Measurements from ENCODE around the gene RDH5.

RDH5 gene

GRCh38 chr12:55694188-55694515, 26.0 kb upstream of the RDH5 start:
- no peak for DNase-seq
- in situ Hi-C loops (cut with MboI; ENCODE audit: low pct_unique_long_range_greater_than_20kb, low sequenced_read_pairs): no loop called here

- in situ Hi-C loops (cut with MboI; ENCODE audit: low pct_unique_long_range_greater_than_20kb, low sequenced_read_pairs): no loop called here
- DNase-seq: no peak
Observed at GRCh38 chr12:55694651-55695050, 25.5 kb upstream of the RDH5 start.

DNA sequence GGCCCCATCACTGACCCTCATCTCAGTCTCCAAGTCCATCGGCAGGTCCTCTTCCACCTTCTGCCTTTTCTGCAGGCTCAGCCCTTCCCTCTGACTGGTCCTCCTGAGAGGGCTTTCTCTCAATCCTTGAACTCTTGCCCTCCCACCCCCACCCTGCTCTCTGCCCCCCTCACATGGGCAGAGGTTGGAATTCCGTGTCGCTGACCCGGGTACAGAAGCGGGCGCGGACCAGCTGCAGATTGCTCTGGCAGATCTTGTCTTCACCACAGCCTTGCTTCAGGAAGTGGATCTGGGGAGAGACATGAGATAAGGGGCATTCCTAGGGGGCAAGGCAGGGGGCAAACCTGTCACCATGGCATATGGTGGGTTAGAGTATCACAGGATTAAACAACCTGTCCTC, 24.8 kb upstream of the RDH5 start:
- in situ Hi-C loops (cut with MboI; ENCODE audit: low pct_unique_long_range_greater_than_20kb, low sequenced_read_pairs): no loop called here
- DNase-seq: no peak

DNA sequence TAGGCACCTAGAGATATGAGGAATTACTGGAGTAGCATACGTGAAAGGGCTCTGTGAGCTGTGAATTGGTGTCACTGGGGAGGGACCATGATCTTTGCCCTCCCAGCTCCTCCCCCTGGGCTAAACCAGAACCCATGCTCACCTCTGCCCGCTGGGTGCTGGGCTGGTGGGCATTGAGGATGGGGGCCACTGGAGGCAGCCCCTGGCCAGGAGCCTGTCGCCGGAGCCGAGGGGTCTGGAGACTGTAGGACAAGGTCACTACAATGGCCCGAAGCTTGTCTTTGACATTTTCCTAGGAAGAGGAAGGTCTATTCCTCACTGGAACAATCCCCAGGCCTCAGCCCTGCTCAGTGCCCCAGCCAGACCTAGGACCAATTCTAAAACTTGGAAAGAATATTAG, 24.1 kb upstream of the RDH5 start:
- in situ Hi-C loops (cut with MboI; ENCODE audit: low pct_unique_long_range_greater_than_20kb, low sequenced_read_pairs): no loop called here
- DNase-seq: no peak

GRCh38 chr12:55696796-55697462, 23.3 kb upstream of the RDH5 start:
- in situ Hi-C loops (cut with MboI; ENCODE audit: low pct_unique_long_range_greater_than_20kb, low sequenced_read_pairs): no loop called here

GRCh38 chr12:55697686-55698085, 22.5 kb upstream of the RDH5 start:
- in situ Hi-C loops (cut with MboI; ENCODE audit: low pct_unique_long_range_greater_than_20kb, low sequenced_read_pairs): no loop called here
- no peak for DNase-seq

More at GRCh38 chr12:55696796-55697462, 23.3 kb upstream of the RDH5 start:
- DNase-seq: no peak

- in situ Hi-C loops (cut with MboI; ENCODE audit: low pct_unique_long_range_greater_than_20kb, low sequenced_read_pairs): no loop called here
- no peak for DNase-seq
Observed at GRCh38 chr12:55698241-55698955, 21.8 kb upstream of the RDH5 start.

GRCh38 chr12:55698965-55699364, 21.2 kb upstream of the RDH5 start:
- DNase-seq: no peak
- in situ Hi-C loops (cut with MboI; ENCODE audit: low pct_unique_long_range_greater_than_20kb, low sequenced_read_pairs): no loop called here

DNA sequence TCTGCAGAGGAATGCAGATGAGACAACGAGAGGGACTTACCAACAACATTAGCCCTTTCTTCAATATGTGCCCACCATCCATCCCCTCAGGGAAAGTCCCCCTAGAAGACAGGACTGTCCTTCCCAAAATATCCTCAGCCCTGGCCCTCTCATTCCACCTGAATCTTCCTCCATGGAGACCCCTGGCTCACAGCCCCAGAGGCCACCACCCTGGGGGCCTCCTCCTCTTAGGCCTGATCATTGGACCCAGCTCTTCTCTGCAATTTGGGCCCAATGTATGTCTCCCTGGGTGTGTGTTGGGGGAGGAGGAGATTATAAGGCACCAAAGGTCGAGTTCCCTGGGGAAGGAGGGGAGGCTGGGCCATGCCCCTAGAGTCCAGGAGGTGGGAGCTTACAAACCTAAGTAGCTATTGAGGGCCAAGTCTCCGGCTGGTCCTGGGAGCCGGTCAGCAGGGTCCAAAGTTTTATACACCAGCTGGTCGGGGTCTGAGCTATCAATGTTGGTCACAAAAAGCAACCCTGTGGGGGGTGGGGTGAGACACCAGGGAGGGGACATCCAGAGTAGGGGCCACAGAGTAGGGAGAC, 20.6 kb upstream of the RDH5 start:
- in situ Hi-C loops (cut with MboI; ENCODE audit: low pct_unique_long_range_greater_than_20kb, low sequenced_read_pairs): no loop called here
- no peak for DNase-seq

DNA sequence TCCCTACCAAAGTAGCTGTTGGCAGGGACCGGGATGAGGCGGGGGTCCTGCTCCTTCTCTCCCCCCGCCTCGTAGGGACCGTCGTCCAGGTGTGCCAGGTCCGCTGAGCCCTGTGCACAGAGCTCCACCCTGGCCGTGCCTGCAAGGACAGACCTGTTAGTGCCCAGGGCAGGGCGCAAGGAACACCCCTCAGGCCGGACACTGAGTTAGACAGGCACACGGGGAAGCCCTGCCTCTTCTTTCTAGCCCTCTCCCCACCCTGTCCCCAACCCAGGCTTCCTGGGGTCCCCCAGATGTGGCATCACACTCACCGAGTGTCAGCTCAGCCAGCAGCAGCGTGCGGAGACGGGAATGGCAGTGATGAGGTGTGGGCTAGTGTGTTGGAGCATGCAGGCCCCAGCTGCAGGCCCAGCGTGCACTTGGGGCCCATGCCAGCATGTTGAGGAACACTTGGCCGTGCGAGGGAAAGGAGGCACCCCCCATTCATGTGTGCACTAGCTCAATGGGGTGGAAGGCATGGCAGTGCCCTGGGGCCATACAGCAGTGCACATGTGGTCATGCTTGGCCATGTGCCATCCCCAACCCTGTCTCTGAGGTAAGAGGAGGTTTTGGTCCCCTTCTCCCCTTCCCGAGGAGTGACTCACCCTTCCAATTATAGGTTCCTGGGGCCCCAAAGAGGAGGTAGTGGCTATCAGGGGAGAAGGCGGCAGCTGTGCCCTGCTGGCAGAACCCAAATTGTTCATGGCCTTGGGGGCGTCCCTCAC, 19.8 kb upstream of the RDH5 start:
- in situ Hi-C loops (cut with MboI; ENCODE audit: low pct_unique_long_range_greater_than_20kb, low sequenced_read_pairs): no loop called here
- DNase-seq: no peak

DNA sequence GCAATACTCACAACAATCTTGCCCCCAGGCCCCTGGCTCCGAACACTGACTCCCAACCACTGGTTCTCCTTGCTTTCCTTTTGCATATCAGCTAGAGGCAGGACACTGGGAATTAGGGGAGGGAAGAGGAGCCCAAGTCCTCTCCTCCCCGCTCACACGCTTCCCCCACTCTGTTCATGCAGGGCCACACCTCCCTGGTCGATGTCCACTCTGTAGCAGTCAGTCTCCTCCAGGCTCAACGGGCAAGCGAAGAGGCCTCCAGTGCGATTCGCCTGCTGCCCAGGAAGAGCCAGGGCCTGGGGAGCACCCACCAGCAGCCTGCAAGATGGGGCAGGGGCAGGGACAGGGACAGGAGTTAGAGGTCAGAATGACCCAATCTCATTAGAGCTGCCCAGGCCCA, 17.3 kb upstream of the RDH5 start:
- in situ Hi-C loops (cut with MboI; ENCODE audit: low pct_unique_long_range_greater_than_20kb, low sequenced_read_pairs): no loop called here
- no peak for DNase-seq

- DNase-seq: no peak
- in situ Hi-C loops (cut with MboI; ENCODE audit: low pct_unique_long_range_greater_than_20kb, low sequenced_read_pairs): no loop called here
Observed at GRCh38 chr12:55703288-55703687, 16.9 kb upstream of the RDH5 start.

DNA sequence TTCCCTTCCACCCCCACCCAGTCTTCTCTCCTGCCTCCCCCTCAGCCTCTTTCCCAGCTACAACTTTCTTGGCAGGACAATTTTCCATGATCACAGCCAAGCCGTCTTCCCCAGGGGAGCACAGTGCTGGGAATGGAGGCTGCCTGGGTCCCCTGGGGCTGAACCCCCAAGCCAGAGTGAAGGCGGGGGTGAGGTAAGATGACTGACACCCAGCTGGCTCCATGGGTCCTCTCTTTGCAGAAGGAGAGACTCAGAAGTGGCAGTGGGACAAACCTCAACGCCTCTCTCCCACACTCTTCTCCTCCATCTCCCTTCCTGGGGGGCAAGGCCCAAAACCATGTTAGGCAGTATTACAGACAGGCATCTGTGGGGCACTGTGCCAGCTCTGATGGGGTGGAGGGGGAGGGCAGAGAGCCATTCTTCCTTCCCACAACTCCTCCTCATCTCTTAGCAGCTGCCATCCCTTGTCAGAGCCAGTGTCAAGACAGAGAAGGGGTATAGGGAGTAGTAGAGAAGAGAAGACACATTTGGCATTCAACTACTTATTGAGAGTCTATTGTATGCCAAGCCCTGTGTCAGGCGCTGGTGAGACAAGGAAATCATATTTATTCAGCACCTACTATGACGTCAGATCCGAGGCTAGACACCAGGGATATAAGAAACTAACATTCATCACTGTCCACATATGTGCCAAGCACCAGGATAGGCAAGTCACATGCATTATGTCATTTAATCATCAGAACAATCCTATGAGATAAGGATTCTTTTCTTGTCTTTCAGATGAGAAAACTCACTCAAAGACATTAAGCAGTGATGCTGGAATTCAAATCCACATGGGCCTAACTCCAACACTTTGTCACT, 16.1 kb upstream of the RDH5 start:
- DNase-seq: no peak

GRCh38 chr12:55704824-55705718, 15.1 kb upstream of the RDH5 start:
- in situ Hi-C loops (cut with MboI; ENCODE audit: low pct_unique_long_range_greater_than_20kb, low sequenced_read_pairs): no loop called here
- DNase-seq: no peak

More for the DNA sequence above, 16.1 kb upstream of the RDH5 start:
- in situ Hi-C loops (cut with MboI; ENCODE audit: low pct_unique_long_range_greater_than_20kb, low sequenced_read_pairs): no loop called here

DNA sequence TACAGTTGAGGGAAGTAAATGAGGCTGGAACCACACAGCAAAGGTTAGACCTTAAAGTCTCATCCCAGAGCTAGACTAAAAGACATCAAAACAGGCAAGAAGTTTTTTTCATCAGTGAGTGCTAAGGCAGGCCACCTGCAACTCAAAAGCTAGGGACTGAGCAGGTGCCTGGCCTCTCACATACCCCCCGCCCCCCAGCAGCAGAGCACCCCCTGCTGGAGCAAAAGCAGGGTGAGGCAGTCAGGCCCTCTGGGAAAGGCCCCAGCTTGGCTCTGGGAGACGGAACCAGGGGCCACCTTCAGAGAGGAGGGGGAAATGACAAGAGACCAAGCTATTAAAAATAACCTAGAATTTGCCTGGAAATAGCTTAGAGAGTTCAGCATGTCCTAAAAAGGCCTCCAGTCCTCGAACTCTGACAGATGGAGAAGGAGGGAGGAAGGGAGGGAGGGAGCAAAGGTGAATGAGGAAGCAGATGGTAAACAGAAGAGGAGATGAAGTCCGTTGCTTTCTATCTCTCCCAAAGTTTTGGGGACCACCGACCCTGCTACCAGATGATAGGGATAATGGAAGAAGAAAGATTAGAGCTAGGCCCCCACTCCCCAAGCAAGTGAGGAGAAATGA, 14.3 kb upstream of the RDH5 start:
- in situ Hi-C loops (cut with MboI; ENCODE audit: low pct_unique_long_range_greater_than_20kb, low sequenced_read_pairs): no loop called here
- peak; percentile 55 for DNase-seq

DNA sequence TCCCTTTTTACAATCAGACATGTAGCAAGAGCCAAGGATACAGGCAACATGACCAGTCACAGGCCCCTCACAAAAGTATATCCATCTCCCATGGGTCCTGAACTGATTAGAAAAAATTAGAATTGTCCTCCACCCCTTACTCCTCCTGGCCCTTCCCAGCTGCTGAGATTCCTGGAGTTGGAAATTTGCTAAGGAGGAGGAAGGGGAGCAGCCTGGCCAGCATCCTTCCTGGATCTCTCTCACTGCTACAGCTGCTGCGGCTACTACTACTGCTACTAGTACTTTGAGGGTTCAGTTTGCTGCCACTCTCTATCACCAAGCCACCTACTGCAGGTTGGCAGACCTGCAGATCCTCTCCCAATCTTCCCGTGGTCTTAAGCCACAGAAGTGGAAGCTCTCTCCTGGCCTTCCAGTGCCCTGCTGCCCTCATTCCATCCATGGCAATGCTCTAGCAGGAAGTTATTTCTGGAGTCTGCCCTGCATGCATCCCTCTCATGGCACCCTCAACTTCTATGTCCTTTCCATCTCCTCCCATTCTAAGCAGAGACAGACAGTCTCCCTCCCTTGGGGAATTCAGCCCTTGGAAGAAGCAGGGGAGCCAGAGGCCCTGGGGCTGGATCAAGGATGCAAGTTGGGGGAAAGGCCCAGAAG, 13.5 kb upstream of the RDH5 start:
- DNase-seq: no peak
- in situ Hi-C loops (cut with MboI; ENCODE audit: low pct_unique_long_range_greater_than_20kb, low sequenced_read_pairs): no loop called here

GRCh38 chr12:55707219-55707671, 12.9 kb upstream of the RDH5 start:
- no peak for DNase-seq

More at GRCh38 chr12:55707219-55707671, 12.9 kb upstream of the RDH5 start:
- in situ Hi-C loops (cut with MboI; ENCODE audit: low pct_unique_long_range_greater_than_20kb, low sequenced_read_pairs): no loop called here

Measured in KBM-7 (cell line).